ENCODE results near the gene AKT1S1.

Gene AKT1S1

GRCh38 chr19:49881672-49882394 is 4.7 kb upstream of the AKT1S1 start:
- no peak overlapping the region for H3K4me3 ChIP-seq (ENCODE audit: low read depth, low read length)
- TF ChIP-seq CTCF (IDR thresholded peaks at IDR 0.05; ENCODE audit: insufficient read depth, low read depth, low read length, missing control alignments) = no peak
- no peak for DNase-seq (ENCODE audit: low read depth)

GRCh38 chr19:49881186-49881585 is 4.0 kb upstream of the AKT1S1 start:
- no peak for DNase-seq (ENCODE audit: low read depth)
- no peak overlapping the region for H3K4me3 ChIP-seq (ENCODE audit: low read depth, low read length)
- no peak for TF ChIP-seq CTCF (IDR thresholded peaks at IDR 0.05; ENCODE audit: insufficient read depth, low read depth, low read length, missing control alignments)

GRCh38 chr19:49880162-49880869 is 3.2 kb upstream of the AKT1S1 start:
- H3K4me3 ChIP-seq (ENCODE audit: low read depth, low read length) = no peak overlapping the region
- no peak for TF ChIP-seq CTCF (IDR thresholded peaks at IDR 0.05; ENCODE audit: insufficient read depth, low read depth, low read length, missing control alignments)
- DNase-seq (ENCODE audit: low read depth) = no peak

GRCh38 chr19:49879243-49879963 is 2.2 kb upstream of the AKT1S1 start:
- no peak for DNase-seq (ENCODE audit: low read depth)
- TF ChIP-seq CTCF (IDR thresholded peaks at IDR 0.05; ENCODE audit: insufficient read depth, low read depth, low read length, missing control alignments) = no peak
- H3K4me3 ChIP-seq (ENCODE audit: low read depth, low read length) = no peak overlapping the region

- no peak for DNase-seq (ENCODE audit: low read depth)
- peak overlapping the region; percentile 89 for H3K4me3 ChIP-seq (ENCODE audit: low read depth, low read length)
- TF ChIP-seq CTCF (IDR thresholded peaks at IDR 0.05; ENCODE audit: insufficient read depth, low read depth, low read length, missing control alignments) = no peak
Measured at GRCh38 chr19:49878744-49879070, 1.6 kb upstream of the AKT1S1 start.

- peak overlapping the region; percentile 89 for H3K4me3 ChIP-seq (ENCODE audit: low read depth, low read length)
- DNase-seq (ENCODE audit: low read depth) = peak; percentile 99
- TF ChIP-seq CTCF (IDR thresholded peaks at IDR 0.05; ENCODE audit: insufficient read depth, low read depth, low read length, missing control alignments) = no peak
Measured at GRCh38 chr19:49877879-49878743, 956 bp upstream of the AKT1S1 start.

All from GM12865 (cell line).